ENCODE data around the gene PLA2G6. TPM values are rescaled to one million over a fixed set of nuclear protein-coding genes. Genes with fewer than 3 reads are reported as not detected.

The PLA2G6 gene
- total and polyA plus RNA-seq, 2 of the 13 experiments (the other 11 are each of a cell fraction or from before 2014, with no cell fraction given) = 4.8 to 11.5 TPM

DNA sequence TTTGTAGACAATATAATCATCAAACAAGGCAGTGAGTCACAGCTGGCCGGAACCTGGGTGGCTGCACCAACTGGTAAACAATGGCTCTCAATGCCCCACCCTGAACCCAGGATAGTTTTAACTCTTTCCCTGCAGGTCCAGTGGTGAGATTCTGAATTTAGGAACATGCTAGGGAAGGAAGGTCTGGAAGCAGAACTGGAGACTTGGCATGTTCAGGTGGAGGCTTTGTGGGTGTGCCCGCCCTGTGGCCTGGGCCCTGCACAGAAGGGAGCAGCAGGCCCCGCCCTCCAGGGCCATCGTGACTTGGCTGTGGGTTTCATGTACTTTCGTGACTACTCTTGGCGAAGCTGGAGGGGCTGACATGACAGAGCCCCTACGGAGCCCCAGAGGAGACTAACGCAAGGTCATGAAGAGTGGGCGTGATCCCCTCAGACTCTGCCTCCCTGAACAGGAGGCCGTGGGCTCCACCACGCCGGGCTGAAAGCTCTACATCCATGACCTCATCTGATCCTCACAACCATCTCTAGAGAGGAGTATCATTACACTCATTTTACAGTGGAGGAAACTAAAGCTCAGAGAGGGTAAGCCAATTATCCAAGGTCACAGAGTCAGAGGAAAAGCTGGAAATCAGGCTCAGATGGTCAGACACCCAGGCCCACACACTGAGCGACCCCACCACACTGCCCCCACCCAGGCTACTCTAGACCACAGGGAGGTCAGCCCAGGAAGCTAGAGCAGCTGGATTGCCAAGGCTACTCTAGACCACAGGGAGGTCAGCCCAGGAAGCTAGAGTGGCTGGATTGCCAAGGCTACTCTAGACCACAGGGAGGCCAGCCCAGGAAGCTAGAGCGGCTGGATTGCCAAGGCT lies 47.5 kb upstream of the PLA2G6 start (continued):
- no peak for TF ChIP-seq NFE2L2 (IDR thresholded peaks at IDR 0.05; ENCODE audit: low read length)
- TF ChIP-seq, protein P1, sequence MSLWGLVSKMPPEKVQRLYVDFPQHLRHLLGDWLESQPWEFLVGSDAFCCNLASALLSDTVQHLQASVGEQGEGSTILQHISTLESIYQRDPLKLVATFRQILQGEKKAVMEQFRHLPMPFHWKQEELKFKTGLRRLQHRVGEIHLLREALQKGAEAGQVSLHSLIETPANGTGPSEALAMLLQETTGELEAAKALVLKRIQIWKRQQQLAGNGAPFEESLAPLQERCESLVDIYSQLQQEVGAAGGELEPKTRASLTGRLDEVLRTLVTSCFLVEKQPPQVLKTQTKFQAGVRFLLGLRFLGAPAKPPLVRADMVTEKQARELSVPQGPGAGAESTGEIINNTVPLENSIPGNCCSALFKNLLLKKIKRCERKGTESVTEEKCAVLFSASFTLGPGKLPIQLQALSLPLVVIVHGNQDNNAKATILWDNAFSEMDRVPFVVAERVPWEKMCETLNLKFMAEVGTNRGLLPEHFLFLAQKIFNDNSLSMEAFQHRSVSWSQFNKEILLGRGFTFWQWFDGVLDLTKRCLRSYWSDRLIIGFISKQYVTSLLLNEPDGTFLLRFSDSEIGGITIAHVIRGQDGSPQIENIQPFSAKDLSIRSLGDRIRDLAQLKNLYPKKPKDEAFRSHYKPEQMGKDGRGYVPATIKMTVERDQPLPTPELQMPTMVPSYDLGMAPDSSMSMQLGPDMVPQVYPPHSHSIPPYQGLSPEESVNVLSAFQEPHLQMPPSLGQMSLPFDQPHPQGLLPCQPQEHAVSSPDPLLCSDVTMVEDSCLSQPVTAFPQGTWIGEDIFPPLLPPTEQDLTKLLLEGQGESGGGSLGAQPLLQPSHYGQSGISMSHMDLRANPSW (CRISPR knock-in tag; IDR thresholded peaks at IDR 0.05; ENCODE audit: borderline replicate concordance) = no peak
- TF ChIP-seq, protein P2, sequence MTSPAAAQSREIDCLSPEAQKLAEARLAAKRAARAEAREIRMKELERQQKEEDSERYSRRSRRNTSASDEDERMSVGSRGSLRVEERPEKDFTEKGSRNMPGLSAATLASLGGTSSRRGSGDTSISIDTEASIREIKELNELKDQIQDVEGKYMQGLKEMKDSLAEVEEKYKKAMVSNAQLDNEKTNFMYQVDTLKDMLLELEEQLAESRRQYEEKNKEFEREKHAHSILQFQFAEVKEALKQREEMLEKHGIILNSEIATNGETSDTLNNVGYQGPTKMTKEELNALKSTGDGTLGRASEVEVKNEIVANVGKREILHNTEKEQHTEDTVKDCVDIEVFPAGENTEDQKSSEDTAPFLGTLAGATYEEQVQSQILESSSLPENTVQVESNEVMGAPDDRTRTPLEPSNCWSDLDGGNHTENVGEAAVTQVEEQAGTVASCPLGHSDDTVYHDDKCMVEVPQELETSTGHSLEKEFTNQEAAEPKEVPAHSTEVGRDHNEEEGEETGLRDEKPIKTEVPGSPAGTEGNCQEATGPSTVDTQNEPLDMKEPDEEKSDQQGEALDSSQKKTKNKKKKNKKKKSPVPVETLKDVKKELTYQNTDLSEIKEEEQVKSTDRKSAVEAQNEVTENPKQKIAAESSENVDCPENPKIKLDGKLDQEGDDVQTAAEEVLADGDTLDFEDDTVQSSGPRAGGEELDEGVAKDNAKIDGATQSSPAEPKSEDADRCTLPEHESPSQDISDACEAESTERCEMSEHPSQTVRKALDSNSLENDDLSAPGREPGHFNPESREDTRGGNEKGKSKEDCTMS (CRISPR knock-in tag; conservative IDR thresholded peaks at IDR 0.05) = no peak
- TF ChIP-seq, protein P3, sequence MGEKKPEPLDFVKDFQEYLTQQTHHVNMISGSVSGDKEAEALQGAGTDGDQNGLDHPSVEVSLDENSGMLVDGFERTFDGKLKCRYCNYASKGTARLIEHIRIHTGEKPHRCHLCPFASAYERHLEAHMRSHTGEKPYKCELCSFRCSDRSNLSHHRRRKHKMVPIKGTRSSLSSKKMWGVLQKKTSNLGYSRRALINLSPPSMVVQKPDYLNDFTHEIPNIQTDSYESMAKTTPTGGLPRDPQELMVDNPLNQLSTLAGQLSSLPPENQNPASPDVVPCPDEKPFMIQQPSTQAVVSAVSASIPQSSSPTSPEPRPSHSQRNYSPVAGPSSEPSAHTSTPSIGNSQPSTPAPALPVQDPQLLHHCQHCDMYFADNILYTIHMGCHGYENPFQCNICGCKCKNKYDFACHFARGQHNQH (CRISPR knock-in tag; IDR thresholded peaks at IDR 0.05) = no peak
- TF ChIP-seq ZNF788 (CRISPR knock-in tag; IDR thresholded peaks at IDR 0.05; ENCODE audit: borderline replicate concordance) = no peak
- TF ChIP-seq POGZ (CRISPR knock-in tag; IDR thresholded peaks at IDR 0.05) = no peak
- no peak for TF ChIP-seq REL (CRISPR knock-in tag; conservative IDR thresholded peaks at IDR 0.05)
- no peak for TF ChIP-seq DMAP1 (CRISPR knock-in tag; IDR thresholded peaks at IDR 0.05)
- no peak for TF ChIP-seq CBX1 (IDR thresholded peaks at IDR 0.05; ENCODE audit: low read depth)
- TF ChIP-seq CEBPG (CRISPR knock-in tag; IDR thresholded peaks at IDR 0.05) = no peak
- TF ChIP-seq KAT2B (IDR thresholded peaks at IDR 0.05; ENCODE audit: borderline replicate concordance, low read depth, low read length) = no peak
- TF ChIP-seq MYNN (CRISPR knock-in tag; IDR thresholded peaks at IDR 0.05; ENCODE audit: low read depth) = no peak
- peak; percentile 28; the same call in 1 of the 2 replicates for TF ChIP-seq FOXA3 (CRISPR knock-in tag; IDR thresholded peaks at IDR 0.05)
- peak; percentile 97 for TF ChIP-seq ZNF652 (CRISPR knock-in tag; IDR thresholded peaks at IDR 0.05; ENCODE audit: borderline replicate concordance, low read depth)
- no peak for TF ChIP-seq GLI4 (CRISPR knock-in tag; IDR thresholded peaks at IDR 0.05; ENCODE audit: borderline replicate concordance)
- no peak for TF ChIP-seq ZNF737 (CRISPR knock-in tag; IDR thresholded peaks at IDR 0.05; ENCODE audit: borderline replicate concordance)
- TF ChIP-seq AHR (CRISPR knock-in tag; IDR thresholded peaks at IDR 0.05) = no peak
- no peak for TF ChIP-seq ZFP37 (CRISPR knock-in tag; IDR thresholded peaks at IDR 0.05; ENCODE audit: borderline replicate concordance)
- TF ChIP-seq U2AF2 (IDR thresholded peaks at IDR 0.05; ENCODE audit: low read depth, low read length) = no peak
- TF ChIP-seq SPEN (CRISPR knock-in tag; IDR thresholded peaks at IDR 0.05; ENCODE audit: low read depth) = no peak
- TF ChIP-seq DNMT1 (CRISPR knock-in tag; IDR thresholded peaks at IDR 0.05) = no peak
- no peak for TF ChIP-seq HOXA5 (CRISPR knock-in tag; IDR thresholded peaks at IDR 0.05)
- TF ChIP-seq ZC3H4 (CRISPR knock-in tag; IDR thresholded peaks at IDR 0.05; ENCODE audit: borderline replicate concordance) = no peak
- TF ChIP-seq NFIC (IDR thresholded peaks at IDR 0.05; ENCODE audit: low read length) = no peak
